OCI-LY1 (cell line): ENCODE results near the gene SPECC1L.

Source experiments
- CTCF ChIP-seq: fragments of 200-600 bp; sonication (generic), shearing (Covaris generic); IDR thresholded peaks from 2 replicates; pipeline ENCODE4 v1.5.1; 2017; ENCODE audit warnings: mild to moderate bottlenecking, antibody characterized with exemption, low read length, moderate library complexity, mixed read lengths
- EZH2 ChIP-seq: fragments of 200-600 bp; sonication (generic), shearing (Covaris generic); IDR thresholded peaks from 2 replicates; pipeline ENCODE4 v1.8.0; 2017; ENCODE audit warnings: borderline replicate concordance, mixed run types, mild to moderate bottlenecking, antibody characterized with exemption, low read length, moderate library complexity, mixed read lengths

GRCh38 chr22:24441406-24442351, 171.0 kb downstream of the SPECC1L start:
- TF ChIP-seq CTCF (no peak), EZH2 (no peak)
